Measurements from ENCODE around the gene ARFIP1. TPM values are rescaled to one million over a fixed set of nuclear protein-coding genes. Genes with fewer than 3 reads are reported as not detected.

Gene ARFIP1
- total and polyA plus RNA-seq, 5 donors from 2014 or later, result 7.5 to 24.2 (median 19.4) TPM

DNA sequence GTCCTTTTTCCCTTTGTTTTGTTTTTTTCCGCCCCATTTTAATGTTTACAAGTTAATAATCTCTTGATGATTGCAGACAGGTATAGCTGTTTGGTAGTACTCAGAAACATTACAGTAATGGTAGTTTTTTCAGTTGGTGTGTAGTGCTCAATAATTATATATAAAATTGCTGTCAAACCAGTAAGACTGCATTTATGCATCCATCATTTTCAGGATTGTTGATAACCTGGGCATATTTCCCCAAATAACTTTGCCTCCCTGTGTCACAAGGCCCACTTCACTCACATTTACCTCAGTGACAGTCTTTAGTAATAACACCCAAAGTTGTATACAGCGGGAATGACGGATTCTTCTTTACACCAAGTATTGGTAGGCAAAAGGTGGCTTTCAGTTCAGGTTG is 16.1 kb downstream of the ARFIP1 start:
- Mint-ChIP-seq H3K27ac (no peak overlapping the region), H3K4me1 (peaks cover 5 to 31% (median 10%) of the 10 kb centered on the region in 4 donors), H3K27me3 (no peaks in the 10 kb centered on the region), H3K9me3 (peaks cover 0 to 4% (median 0%) of the 10 kb centered on the region in 7 donors), H3K4me3 (no peak overlapping the region), H3K36me3 (no peaks in the 10 kb centered on the region)
- ATAC-seq (ENCODE audit: low read depth in 2 of 2) (no peak), DNase-seq (no peak)
- H3K27ac ChIP-seq (ENCODE audit: insufficient read depth, low read length, poor library complexity, severe bottlenecking), result no peak overlapping the region
- no peaks in the 10 kb centered on the region for H3K4me1 ChIP-seq (ENCODE audit: control insufficient read depth, insufficient read depth, low read length, poor library complexity, severe bottlenecking)
- no peaks in the 10 kb centered on the region for H3K36me3 ChIP-seq (ENCODE audit: control insufficient read depth, insufficient read depth, low read length)
- H3K9me3 ChIP-seq (ENCODE audit: control insufficient read depth in 2 of 2, low read length in 2 of 2), result no peaks in the 10 kb centered on the region
- H3K4me3 ChIP-seq (ENCODE audit: low read depth, low read length), result no peak overlapping the region
- no peaks in the 10 kb centered on the region for H3K27me3 ChIP-seq (ENCODE audit: control insufficient read depth, insufficient read depth, low read length)

DNA sequence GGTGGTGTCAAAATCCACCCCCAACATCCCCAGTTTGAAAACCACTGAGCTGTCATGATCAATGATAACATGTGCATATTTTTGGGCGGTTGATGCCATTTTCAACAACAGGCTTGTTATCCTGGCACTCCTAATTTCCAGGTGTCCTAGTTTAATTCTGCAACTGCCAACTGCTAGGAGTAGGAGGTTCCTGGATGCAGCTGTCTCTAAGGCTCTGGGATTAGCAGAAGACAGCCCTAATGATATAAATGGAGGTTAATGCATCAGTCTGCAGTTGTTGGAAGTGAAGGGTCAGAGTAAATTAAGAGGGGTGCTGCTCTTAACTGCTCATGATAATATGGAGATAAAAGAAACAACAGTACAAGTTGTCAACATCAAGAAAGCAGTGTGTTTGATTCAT is 23.8 kb downstream of the ARFIP1 start:
- H3K36me3 Mint-ChIP-seq, result peaks cover 6% of the 10 kb centered on the region
- H3K36me3 ChIP-seq (ENCODE audit: control insufficient read depth, insufficient read depth, low read length), result no peaks in the 10 kb centered on the region
- peaks cover 15 to 29% (median 22%) of the 10 kb centered on the region in 4 donors for H3K4me1 Mint-ChIP-seq
- no peak for DNase-seq
- no peak overlapping the region for H3K27ac ChIP-seq (ENCODE audit: insufficient read depth, low read length, poor library complexity, severe bottlenecking)
- no peak overlapping the region for H3K4me3 ChIP-seq (ENCODE audit: low read depth, low read length)
- no peaks in the 10 kb centered on the region for H3K4me1 ChIP-seq (ENCODE audit: control insufficient read depth, insufficient read depth, low read length, poor library complexity, severe bottlenecking)
- no peak for ATAC-seq (ENCODE audit: low read depth in 2 of 2)
- H3K27me3 ChIP-seq (ENCODE audit: control insufficient read depth, insufficient read depth, low read length), result no peaks in the 10 kb centered on the region
- no peak overlapping the region for H3K4me3 Mint-ChIP-seq
- H3K9me3 Mint-ChIP-seq, result peaks cover 0 to 5% (median 0%) of the 10 kb centered on the region in 7 donors
- H3K27me3 Mint-ChIP-seq, result no peaks in the 10 kb centered on the region
- no peaks in the 10 kb centered on the region for H3K9me3 ChIP-seq (ENCODE audit: control insufficient read depth in 2 of 2, low read length in 2 of 2)
- no peak overlapping the region for H3K27ac Mint-ChIP-seq

DNA sequence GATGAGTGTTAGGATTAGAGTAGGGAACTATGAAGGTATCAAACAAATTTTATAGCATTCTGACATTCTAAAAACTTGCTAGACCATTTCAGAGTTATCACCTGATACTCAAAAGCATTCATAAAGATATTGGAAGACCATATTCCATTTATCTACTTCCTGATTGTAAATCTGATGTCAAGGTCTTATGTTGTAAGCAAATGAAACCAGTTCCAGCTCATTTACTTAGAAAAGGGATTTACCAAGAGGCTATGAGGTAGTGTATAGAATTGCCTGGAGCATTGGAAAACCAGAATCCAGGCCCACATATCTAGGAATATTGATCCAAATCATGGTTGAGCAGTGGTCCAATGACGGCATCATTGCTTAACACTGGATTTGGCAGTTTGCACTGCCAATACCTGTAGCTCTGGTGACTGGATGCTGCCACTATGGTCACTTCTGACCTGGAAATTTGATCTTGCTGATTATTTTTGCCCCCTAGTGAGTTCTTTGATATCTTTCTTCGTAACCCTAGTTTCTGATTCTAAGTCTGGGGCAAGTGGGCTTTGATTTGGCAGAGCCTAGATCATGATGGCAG is 25.4 kb downstream of the ARFIP1 start:
- Mint-ChIP-seq H3K27ac (peak overlapping the region in 1 of 3 donors; percentile 42), H3K4me3 (no peak overlapping the region), H3K27me3 (no peaks in the 10 kb centered on the region), H3K9me3 (peaks cover 0 to 5% (median 0%) of the 10 kb centered on the region in 7 donors), H3K36me3 (peaks cover 8% of the 10 kb centered on the region), H3K4me1 (peaks cover 15 to 23% (median 21%) of the 10 kb centered on the region in 4 donors)
- Histone ChIP-seq H3K4me3 (ENCODE audit: low read depth, low read length) (no peak overlapping the region), H3K9me3 (ENCODE audit: control insufficient read depth in 2 of 2, low read length in 2 of 2) (no peaks in the 10 kb centered on the region), H3K27ac (ENCODE audit: insufficient read depth, low read length, poor library complexity, severe bottlenecking) (no peak overlapping the region), H3K27me3 (ENCODE audit: control insufficient read depth, insufficient read depth, low read length) (no peaks in the 10 kb centered on the region), H3K4me1 (ENCODE audit: control insufficient read depth, insufficient read depth, low read length, poor library complexity, severe bottlenecking) (no peaks in the 10 kb centered on the region), H3K36me3 (ENCODE audit: control insufficient read depth, insufficient read depth, low read length) (no peaks in the 10 kb centered on the region)
- no peak for DNase-seq
- no peak for ATAC-seq (ENCODE audit: low read depth in 2 of 2)

DNA sequence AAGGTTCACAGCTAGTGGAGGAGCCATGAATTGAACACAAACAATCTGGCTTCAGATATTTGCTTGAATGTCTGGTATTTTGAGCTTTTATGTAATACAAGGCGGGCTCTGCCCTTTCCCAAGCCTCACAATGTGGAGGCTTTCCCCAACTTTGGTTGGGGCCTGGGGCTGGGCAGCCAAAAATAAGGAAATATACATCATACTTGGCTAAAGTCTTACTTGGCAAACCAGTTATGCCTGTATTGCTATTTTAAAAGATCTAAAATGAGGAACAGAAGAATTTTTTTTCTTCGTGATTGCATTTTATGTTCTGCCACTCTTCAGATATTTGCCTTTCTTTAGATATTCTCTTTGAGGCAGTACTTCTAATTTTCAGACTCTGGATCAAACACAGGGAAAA is 26.1 kb downstream of the ARFIP1 start:
- H3K4me3 ChIP-seq (ENCODE audit: low read depth, low read length), result no peak overlapping the region
- no peaks in the 10 kb centered on the region for H3K27me3 ChIP-seq (ENCODE audit: control insufficient read depth, insufficient read depth, low read length)
- no peak overlapping the region for H3K27ac ChIP-seq (ENCODE audit: insufficient read depth, low read length, poor library complexity, severe bottlenecking)
- ATAC-seq (ENCODE audit: low read depth in 2 of 2) (no peak), DNase-seq (no peak)
- Mint-ChIP-seq H3K36me3 (peaks cover 8% of the 10 kb centered on the region), H3K27me3 (no peaks in the 10 kb centered on the region), H3K27ac (no peak overlapping the region), H3K9me3 (peaks cover 0 to 5% (median 0%) of the 10 kb centered on the region in 7 donors), H3K4me3 (no peak overlapping the region), H3K4me1 (peaks cover 15 to 20% (median 19%) of the 10 kb centered on the region in 4 donors)
- H3K4me1 ChIP-seq (ENCODE audit: control insufficient read depth, insufficient read depth, low read length, poor library complexity, severe bottlenecking), result no peaks in the 10 kb centered on the region
- no peaks in the 10 kb centered on the region for H3K36me3 ChIP-seq (ENCODE audit: control insufficient read depth, insufficient read depth, low read length)
- H3K9me3 ChIP-seq (ENCODE audit: control insufficient read depth in 2 of 2, low read length in 2 of 2), result no peaks in the 10 kb centered on the region

DNA sequence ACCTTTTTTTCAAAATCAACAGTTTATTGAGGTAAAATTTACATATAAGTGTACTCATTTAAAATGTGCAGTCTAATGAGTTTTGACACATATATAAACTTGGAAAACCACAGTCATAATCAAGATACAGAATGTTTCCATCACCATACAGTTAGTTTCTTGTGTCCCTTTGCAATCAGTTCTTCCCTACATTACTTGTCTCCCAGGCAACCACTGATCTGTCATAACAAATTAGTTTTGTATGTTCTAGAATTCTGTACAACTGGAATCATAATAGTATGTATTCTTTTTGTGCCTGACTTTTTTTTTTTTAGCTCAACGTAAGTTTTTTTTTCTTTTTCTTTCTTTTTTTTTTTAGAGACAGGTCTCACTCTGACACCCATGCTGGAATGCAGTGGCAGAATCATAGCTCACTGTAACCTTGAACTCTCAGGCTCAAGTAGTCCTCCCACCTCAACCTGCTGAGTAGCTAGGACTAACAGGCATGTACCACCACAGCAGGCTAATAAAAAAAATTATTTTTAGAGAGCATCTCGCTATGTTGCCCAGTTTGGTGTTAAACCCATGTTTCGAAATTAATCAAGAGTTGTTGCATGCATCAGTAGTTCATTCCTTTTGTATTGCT is 26.9 kb downstream of the ARFIP1 start:
- Mint-ChIP-seq H3K9me3 (peaks cover 0 to 5% (median 2%) of the 10 kb centered on the region in 7 donors), H3K27ac (no peak overlapping the region), H3K4me1 (peaks cover 13 to 20% (median 20%) of the 10 kb centered on the region in 4 donors), H3K4me3 (no peak overlapping the region), H3K36me3 (peaks cover 13% of the 10 kb centered on the region), H3K27me3 (no peaks in the 10 kb centered on the region)
- Histone ChIP-seq H3K27ac (ENCODE audit: insufficient read depth, low read length, poor library complexity, severe bottlenecking) (no peak overlapping the region), H3K27me3 (ENCODE audit: control insufficient read depth, insufficient read depth, low read length) (no peaks in the 10 kb centered on the region), H3K36me3 (ENCODE audit: control insufficient read depth, insufficient read depth, low read length) (no peaks in the 10 kb centered on the region), H3K9me3 (ENCODE audit: control insufficient read depth in 2 of 2, low read length in 2 of 2) (no peaks in the 10 kb centered on the region), H3K4me1 (ENCODE audit: control insufficient read depth, insufficient read depth, low read length, poor library complexity, severe bottlenecking) (no peaks in the 10 kb centered on the region), H3K4me3 (ENCODE audit: low read depth, low read length) (no peak overlapping the region)
- DNase-seq (no peak), ATAC-seq (ENCODE audit: low read depth in 2 of 2) (no peak)

DNA sequence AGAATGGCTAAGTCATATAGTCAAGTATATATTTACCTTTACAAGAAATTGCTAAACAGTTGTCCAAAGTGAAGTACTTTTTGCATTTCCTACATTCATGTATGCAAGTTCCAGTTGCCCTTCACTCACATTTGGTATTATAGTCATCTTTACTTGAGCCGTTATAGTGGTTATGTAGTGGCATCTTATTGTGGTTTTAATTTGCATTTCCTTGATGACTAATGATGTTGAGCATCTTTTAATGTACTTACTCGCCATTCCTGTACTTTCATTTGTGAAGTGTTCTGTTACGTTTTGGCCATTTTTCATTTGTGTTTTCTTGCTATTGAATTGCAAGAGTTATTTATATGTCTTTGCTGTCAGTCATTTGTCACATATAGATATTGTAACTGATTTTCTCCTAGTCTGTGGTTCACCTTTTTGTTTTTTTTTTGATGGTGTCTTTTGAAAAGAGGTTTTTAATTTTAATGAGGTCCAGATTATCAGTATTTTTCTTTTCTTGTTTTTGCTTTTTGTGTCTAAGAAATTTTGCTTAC is 27.6 kb downstream of the ARFIP1 start:
- no peaks in the 10 kb centered on the region for H3K9me3 ChIP-seq (ENCODE audit: control insufficient read depth in 2 of 2, low read length in 2 of 2)
- no peaks in the 10 kb centered on the region for H3K27me3 ChIP-seq (ENCODE audit: control insufficient read depth, insufficient read depth, low read length)
- H3K4me3 Mint-ChIP-seq, result peak overlapping the region; percentile 15 to 64 (median 46)
- no peak overlapping the region for H3K27ac ChIP-seq (ENCODE audit: insufficient read depth, low read length, poor library complexity, severe bottlenecking)
- ATAC-seq (ENCODE audit: low read depth in 2 of 2) (peak; percentile 52 to 69), DNase-seq (peak in 1 of 3 donors; percentile 44)
- H3K36me3 Mint-ChIP-seq, result peaks cover 19% of the 10 kb centered on the region
- H3K4me3 ChIP-seq (ENCODE audit: low read depth, low read length), result peak overlapping the region; percentile 46
- peak overlapping the region in 1 of 3 donors; percentile 31 for H3K27ac Mint-ChIP-seq
- H3K9me3 Mint-ChIP-seq, result peaks cover 0 to 5% (median 2%) of the 10 kb centered on the region in 7 donors
- no peaks in the 10 kb centered on the region for H3K36me3 ChIP-seq (ENCODE audit: control insufficient read depth, insufficient read depth, low read length)
- no peaks in the 10 kb centered on the region for H3K4me1 ChIP-seq (ENCODE audit: control insufficient read depth, insufficient read depth, low read length, poor library complexity, severe bottlenecking)
- peaks cover 13 to 20% (median 19%) of the 10 kb centered on the region in 4 donors for H3K4me1 Mint-ChIP-seq
- H3K27me3 Mint-ChIP-seq, result no peaks in the 10 kb centered on the region

DNA sequence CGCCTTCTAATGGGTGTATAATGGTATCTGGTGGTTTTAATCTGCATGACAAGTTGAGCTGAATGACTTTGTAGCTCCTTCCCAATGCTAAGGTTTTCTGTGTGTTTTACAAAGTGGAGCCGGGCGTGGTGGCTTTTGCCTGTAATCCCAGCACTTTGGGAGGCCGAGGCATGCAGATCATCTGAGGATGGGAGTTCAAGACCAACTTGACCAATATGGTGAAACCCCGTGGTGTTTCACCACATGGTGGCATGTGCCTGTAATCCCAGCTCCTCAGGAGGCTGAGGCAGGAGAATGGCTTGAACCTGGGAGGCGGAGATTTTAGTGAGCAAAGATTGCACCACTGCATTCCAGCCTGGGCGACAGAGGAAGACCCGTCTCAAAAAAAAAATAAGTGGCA is 28.9 kb downstream of the ARFIP1 start:
- Histone ChIP-seq H3K4me3 (ENCODE audit: low read depth, low read length) (no peak overlapping the region), H3K36me3 (ENCODE audit: control insufficient read depth, insufficient read depth, low read length) (peaks cover 3% of the 10 kb centered on the region), H3K27ac (ENCODE audit: insufficient read depth, low read length, poor library complexity, severe bottlenecking) (no peak overlapping the region), H3K27me3 (ENCODE audit: control insufficient read depth, insufficient read depth, low read length) (no peaks in the 10 kb centered on the region), H3K9me3 (ENCODE audit: control insufficient read depth in 2 of 2, low read length in 2 of 2) (peaks cover under 1 to 7% of the 10 kb centered on the region in 2 experiments), H3K4me1 (ENCODE audit: control insufficient read depth, insufficient read depth, low read length, poor library complexity, severe bottlenecking) (no peaks in the 10 kb centered on the region)
- Mint-ChIP-seq H3K9me3 (peaks cover 0 to 13% (median 7%) of the 10 kb centered on the region in 7 donors), H3K36me3 (peaks cover 27% of the 10 kb centered on the region), H3K4me1 (peaks cover 13 to 20% (median 15%) of the 10 kb centered on the region in 4 donors), H3K4me3 (no peak overlapping the region), H3K27ac (no peak overlapping the region), H3K27me3 (no peaks in the 10 kb centered on the region)
- DNase-seq (no peak), ATAC-seq (ENCODE audit: low read depth in 2 of 2) (no peak)

All from CD4-positive, CD25-positive, alpha-beta regulatory T cell (primary cell).